HepG2 (cell line): ENCODE data around the gene WBP1. TPM values are rescaled to one million over a fixed set of nuclear protein-coding genes. Genes with fewer than 3 reads are reported as not detected.

ENCODE experiments used
- BCL3 ChIP-seq: sonication (generic); formaldehyde crosslinking; IDR thresholded peaks from 2 replicates; pipeline ENCODE4 v1.5.1; 2020; ENCODE audit warnings: mild to moderate bottlenecking, missing genetic modification reagents, moderate library complexity
- CC2D1A ChIP-seq: sonication (generic); formaldehyde crosslinking; IDR thresholded peaks from 2 replicates; pipeline ENCODE4 v1.8.1; 2023; ENCODE audit warnings: mild to moderate bottlenecking, missing genetic modification reagents
- CCDC6 ChIP-seq: sonication (generic); formaldehyde crosslinking; IDR thresholded peaks from 2 replicates; pipeline ENCODE4 v1.8.1; 2022; ENCODE audit warnings: mild to moderate bottlenecking, missing genetic modification reagents, moderate library complexity
- CREB1 ChIP-seq, 2 experiments: fragments of 450-650 bp in 1 of 2; IDR thresholded peaks; 2 replicates each; pipeline ENCODE4 v1.6.1; 2016 to 2017; ENCODE audit warnings: control low read depth in 1 of 2, mild to moderate bottlenecking in 1 of 2, missing compliant biosample characterization in 1 of 2, missing genetic modification characterization in 1 of 2
- FOXK2 ChIP-seq: fragments of 450-650 bp; IDR thresholded peaks from 2 replicates; pipeline ENCODE4 v1.6.1; 2016
- FUBP1 ChIP-seq: sonication (generic); formaldehyde crosslinking; IDR thresholded peaks from 2 replicates; pipeline ENCODE4 v1.5.1; 2020; ENCODE audit warnings: missing genetic modification reagents, mild to moderate bottlenecking, borderline replicate concordance
- HNF1B ChIP-seq: sonication (generic); formaldehyde crosslinking; IDR thresholded peaks from 2 replicates; pipeline ENCODE4 v1.5.1; 2020; ENCODE audit warnings: mild to moderate bottlenecking, moderate library complexity, missing genetic modification reagents
- IRF2 ChIP-seq: IDR thresholded peaks from 2 replicates; pipeline ENCODE4 v1.6.1; 2018; ENCODE audit warnings: missing genetic modification reagents, missing compliant biosample characterization
- JUND ChIP-seq: sonication (generic); formaldehyde crosslinking; IDR thresholded peaks from 2 replicates; pipeline ENCODE4 v1.8.0; 2022; ENCODE audit warnings: mild to moderate bottlenecking, missing genetic modification reagents
- KAT2B ChIP-seq: fragments of 150-350 bp; IDR thresholded peaks from 2 replicates; pipeline ENCODE4 v1.6.1; 2014; ENCODE audit warnings: low read depth, low read length, borderline replicate concordance
- POLR2AphosphoS5 ChIP-seq: IDR thresholded peaks from 2 replicates; pipeline ENCODE4 v1.6.1; 2012; ENCODE audit warnings: low read depth, low read length
- SP4 ChIP-seq: sonication (generic); formaldehyde crosslinking; IDR thresholded peaks from 2 replicates; pipeline ENCODE4 v1.8.1; 2023; ENCODE audit warnings: mild to moderate bottlenecking, missing genetic modification reagents
- TEAD3 ChIP-seq: optimal IDR thresholded peaks from 2 replicates; pipeline ENCODE3; 2016; ENCODE audit warnings: borderline replicate concordance
- ZC3H13 ChIP-seq: sonication (generic); formaldehyde crosslinking; IDR thresholded peaks from 2 replicates; pipeline ENCODE4 v1.8.1; 2023; ENCODE audit warnings: mild to moderate bottlenecking, missing genetic modification reagents, moderate library complexity
- ZFP1 ChIP-seq: IDR thresholded peaks from 2 replicates; pipeline ENCODE4 v1.6.1; 2016
- ZNF251 ChIP-seq: sonication (generic); formaldehyde crosslinking; IDR thresholded peaks from 2 replicates; pipeline ENCODE4 v1.9.0; 2021; ENCODE audit warnings: mild to moderate bottlenecking, missing genetic modification reagents
- ZNF326 ChIP-seq: sonication (generic); formaldehyde crosslinking; IDR thresholded peaks from 2 replicates; pipeline ENCODE4 v1.4.0; 2020; ENCODE audit warnings: missing genetic modification reagents, borderline replicate concordance
- ZNF431 ChIP-seq: sonication (generic); formaldehyde crosslinking; IDR thresholded peaks from 2 replicates; pipeline ENCODE4 v1.9.0; 2022; ENCODE audit warnings: missing genetic modification reagents, low read depth, mild to moderate bottlenecking, borderline replicate concordance
- ZNF563 ChIP-seq: sonication (generic); formaldehyde crosslinking; IDR thresholded peaks from 2 replicates; pipeline ENCODE4 v1.8.0; 2022; ENCODE audit warnings: mild to moderate bottlenecking, moderate library complexity, missing genetic modification reagents
- ZNF572 ChIP-seq: sonication (generic); formaldehyde crosslinking; IDR thresholded peaks from 2 replicates; pipeline ENCODE4 v1.5.1; 2020; ENCODE audit warnings: mild to moderate bottlenecking, missing genetic modification reagents
- ZNF607 ChIP-seq: sonication (generic); formaldehyde crosslinking; IDR thresholded peaks from 2 replicates; pipeline ENCODE4 v1.5.1; 2020; ENCODE audit warnings: missing genetic modification reagents, mild to moderate bottlenecking, borderline replicate concordance
- ZNF709 ChIP-seq: sonication (generic); formaldehyde crosslinking; IDR thresholded peaks from 2 replicates; pipeline ENCODE4 v1.5.0; 2020; ENCODE audit warnings: mild to moderate bottlenecking, missing genetic modification reagents
- ZNF883 ChIP-seq: sonication (generic); formaldehyde crosslinking; IDR thresholded peaks from 2 replicates; pipeline ENCODE4 v1.5.1; 2020; ENCODE audit warnings: mild to moderate bottlenecking, missing genetic modification reagents; ENCODE audit errors: not compliant biosample characterization
- ZSCAN22 ChIP-seq: sonication (generic); formaldehyde crosslinking; IDR thresholded peaks from 2 replicates; pipeline ENCODE4 v1.4.0; 2020; ENCODE audit warnings: mild to moderate bottlenecking, missing genetic modification reagents
- polyA plus RNA-seq, 8 experiments: library from polyadenylated mRNA; depleted of rRNA in 3 of 8; stranded (reverse) in 7 of 8; unstranded in 1 of 8; fragments of >200 nt; fragmentation: Illumina TruSeq in 4 of 8; extraction: Trizol in 4 of 8; gene quantifications; 2 replicates each; pipeline versions ENCODE4 v1.2.1 to v1.2.3, GENCODE V29; 2011 to 2016; ENCODE audit warnings: low read depth in 4 of 8, missing spikeins in 1 of 8, mixed read lengths in 1 of 8; ENCODE audit not compliant: insufficient read depth in 1 of 8
- total RNA-seq, 5 experiments: library from RNA; depleted of rRNA; stranded (reverse); fragments of >200 nt; fragmentation: Illumina TruSeq; extraction: Trizol; gene quantifications; 2 replicates each; pipeline ENCODE4 v1.2.3, GENCODE V29; 2016; ENCODE audit warnings: low read depth in 1 of 5

WBP1 gene
- total and polyA plus RNA-seq, 2 of the 13 experiments (the other 11 are each of a cell fraction or from before 2014, with no cell fraction given) = 38.8 to 85.7 TPM

GRCh38 chr2:74424139-74424992, 33.9 kb upstream of the WBP1 start (continued):
- TF ChIP-seq CCDC6 (CRISPR knock-in tag) (peak; percentile 91), ZFP1 (CRISPR knock-in tag) (no peak), ZNF709 (CRISPR knock-in tag) (0 out of 2 replicates have a peak, but pooled peaks have one; percentile 72), ZNF607 (CRISPR knock-in tag) (peak; percentile 79; the same call in 1 of the 2 replicates), FOXK2 (no peak), ZNF431 (peak; percentile 56; the same call in 1 of the 2 replicates), HNF1B (CRISPR knock-in tag) (peak; percentile 85), JUND (CRISPR knock-in tag) (0 out of 2 replicates have a peak, but pooled peaks have one; percentile 38), KAT2B (no peak), ZNF563 (CRISPR knock-in tag) (0 out of 2 replicates have a peak, but pooled peaks have one; percentile 32), ZSCAN22 (no peak), ZC3H13 (CRISPR knock-in tag) (peak; percentile 88; the same call in 1 of the 2 replicates), SP4 (CRISPR knock-in tag) (peak; percentile 43; the same call in 1 of the 2 replicates), BCL3 (CRISPR knock-in tag) (peak; percentile 48; the same call in 1 of the 2 replicates), ZNF251 (CRISPR knock-in tag) (0 out of 2 replicates have a peak, but pooled peaks have one; percentile 12), ZNF883 (peak; percentile 6), ZNF326 (CRISPR knock-in tag) (0 out of 2 replicates have a peak, but pooled peaks have one; percentile 19), ZNF572 (CRISPR knock-in tag) (peak; percentile 95), CC2D1A (0 out of 2 replicates have a peak, but pooled peaks have one; percentile 22), CREB1 (IDR thresholded peaks at IDR 0.05) (no peak), CREB1 (CRISPR knock-in tag; IDR thresholded peaks at IDR 0.05) (peak; percentile 35; the same call in 1 of the 2 replicates), IRF2 (CRISPR knock-in tag) (peak; percentile 4; the same call in 1 of the 2 replicates), TEAD3 (peak; percentile 22), POLR2AphosphoS5 (peak; percentile 74; the same call in 1 of the 2 replicates), FUBP1 (peak; percentile 93; the same call in 1 of the 2 replicates)
